Colonic mucosa (tissue), 4 donors: ENCODE data around the gene SCFD2. TPM values are rescaled to one million over a fixed set of nuclear protein-coding genes. Genes with fewer than 3 reads are reported as not detected.

Experiments used
- DNase-seq: peaks from one replicate; pipeline ENCODE4 v3.0.0-alpha.2; 2020
- H3K27ac ChIP-seq: fragments of 200-600 bp; one replicate; pipeline ENCODE4 v1.8.0; 2021
- H3K27me3 ChIP-seq: fragments of 200-600 bp; one replicate; pipeline ENCODE4 v1.8.0; 2021
- H3K36me3 ChIP-seq: fragments of 200-600 bp; one replicate; pipeline ENCODE4 v1.8.0; 2021
- H3K4me1 ChIP-seq: fragments of 200-600 bp; one replicate; pipeline ENCODE4 v1.8.0; 2021; ENCODE audit warnings: mild to moderate bottlenecking
- H3K4me3 ChIP-seq: fragments of 200-600 bp; one replicate; pipeline ENCODE4 v1.8.0; 2021
- H3K9ac ChIP-seq, 2 donors: one replicate each; pipeline ENCODE4 v1.7.0; 2013; ENCODE audit warnings: control low read depth in 2 of 2, low read depth in 2 of 2, low read length in 2 of 2
- H3K9me3 ChIP-seq: fragments of 200-600 bp; one replicate; pipeline ENCODE4 v1.8.0; 2021
- CTCF ChIP-seq: fragments of 200-600 bp; IDR thresholded peaks from one replicate; pipeline ENCODE4 v1.8.0; 2022; ENCODE audit warnings: antibody characterized with exemption, mild to moderate bottlenecking
- intact Hi-C: fragments of 100-400 bp; cut with DNase I; formaldehyde crosslinking; loops from one replicate; pipeline ENCODE4 v1.14.1; 2022
- total RNA-seq, 2 donors: library from RNA; stranded (reverse); fragmentation: NEBNext Ultra II Directional in 1 of 2; extraction: Animal tissue kit (Norgen Biotek cat#: 25700) in 1 of 2; gene quantifications; one replicate each; pipeline ENCODE4 v1.2.1, GENCODE V29; 2021
- donor health status: healthy.
- donor health status: DM: no; HTN: no; CAD: no.
- donor health status: DM: no; HTN: no; CAD: no.

Gene SCFD2
- total RNA-seq, 2 donors from 2014 or later = 11.5 to 29.4 TPM

DNA sequence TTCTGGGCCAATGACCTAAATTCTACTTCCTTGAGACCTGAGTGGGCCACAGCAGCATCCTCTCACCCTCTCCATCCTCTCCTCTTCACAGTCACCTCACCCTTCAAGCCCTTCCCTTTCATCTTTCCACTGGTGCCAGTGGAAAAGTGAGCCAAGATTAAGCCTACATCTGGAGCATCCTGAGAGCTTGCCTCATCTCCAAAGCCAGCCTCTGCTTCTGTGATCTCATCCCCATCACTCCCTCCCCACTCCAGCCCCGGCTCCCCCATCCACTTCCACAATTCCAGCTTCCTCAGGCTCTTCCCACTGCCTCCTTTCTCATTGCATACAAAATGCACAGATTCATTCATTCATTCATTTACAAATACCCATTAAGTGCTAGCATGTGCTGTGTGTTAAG lies 513.8 kb downstream of the SCFD2 start:
- H3K9me3 ChIP-seq = no peaks in the 10 kb centered on the region
- no peak overlapping the region for H3K27ac ChIP-seq
- no peak overlapping the region for H3K9ac ChIP-seq
- H3K4me3 ChIP-seq = no peak overlapping the region
- no peak for TF ChIP-seq CTCF
- intact Hi-C loops = no loop called here
- H3K36me3 ChIP-seq = no peaks in the 10 kb centered on the region
- H3K4me1 ChIP-seq = no peaks in the 10 kb centered on the region
- H3K27me3 ChIP-seq = no peaks in the 10 kb centered on the region
- DNase-seq = no peak

DNA sequence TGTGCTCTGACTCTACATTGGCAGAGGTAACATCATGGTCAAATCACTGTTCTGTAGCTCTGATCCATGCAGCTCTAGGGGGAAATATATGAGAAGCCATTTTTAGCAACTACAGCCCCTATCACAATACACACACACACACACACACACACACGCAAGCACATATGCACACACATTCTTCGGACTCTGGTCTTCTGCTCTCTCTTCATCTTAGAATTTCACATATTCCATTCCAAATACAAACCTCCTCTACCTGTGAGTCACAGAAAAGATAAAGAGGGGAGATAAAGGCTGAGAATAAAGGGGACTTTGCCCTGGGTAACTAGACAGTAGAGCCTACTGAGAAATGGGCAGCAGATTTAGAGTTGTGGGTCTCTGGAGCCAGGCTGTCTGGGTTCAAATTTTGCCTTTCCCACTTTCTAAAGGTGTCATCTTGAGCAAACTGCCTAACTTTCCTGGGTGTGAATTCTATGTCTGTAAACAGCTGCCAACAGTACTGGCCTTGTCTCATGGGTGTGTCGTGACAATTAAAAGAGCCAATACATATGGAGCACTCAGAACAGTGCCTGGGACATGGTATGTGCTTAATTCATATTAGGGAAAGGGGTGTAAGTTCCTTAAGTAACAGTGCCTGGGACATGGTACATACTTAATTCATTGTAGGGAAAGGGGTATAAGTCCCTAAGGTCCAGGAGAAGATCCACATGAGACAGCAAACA lies 515.3 kb downstream of the SCFD2 start:
- no peaks in the 10 kb centered on the region for H3K4me1 ChIP-seq
- H3K27me3 ChIP-seq = no peaks in the 10 kb centered on the region
- H3K9ac ChIP-seq = no peak overlapping the region
- no peak for TF ChIP-seq CTCF
- no peak overlapping the region for H3K27ac ChIP-seq
- no peaks in the 10 kb centered on the region for H3K9me3 ChIP-seq
- H3K4me3 ChIP-seq = no peak overlapping the region
- intact Hi-C loops = no loop called here
- no peaks in the 10 kb centered on the region for H3K36me3 ChIP-seq
- DNase-seq = no peak

GRCh38 chr4:52848254-52848653 lies 517.6 kb downstream of the SCFD2 start:
- H3K27ac ChIP-seq = no peak overlapping the region
- no peaks in the 10 kb centered on the region for H3K27me3 ChIP-seq
- DNase-seq = no peak
- H3K36me3 ChIP-seq = no peaks in the 10 kb centered on the region
- no peak overlapping the region for H3K9ac ChIP-seq
- intact Hi-C loops = no loop called here
- no peak overlapping the region for H3K4me3 ChIP-seq
- no peaks in the 10 kb centered on the region for H3K9me3 ChIP-seq
- TF ChIP-seq CTCF = no peak
- H3K4me1 ChIP-seq = no peaks in the 10 kb centered on the region

DNA sequence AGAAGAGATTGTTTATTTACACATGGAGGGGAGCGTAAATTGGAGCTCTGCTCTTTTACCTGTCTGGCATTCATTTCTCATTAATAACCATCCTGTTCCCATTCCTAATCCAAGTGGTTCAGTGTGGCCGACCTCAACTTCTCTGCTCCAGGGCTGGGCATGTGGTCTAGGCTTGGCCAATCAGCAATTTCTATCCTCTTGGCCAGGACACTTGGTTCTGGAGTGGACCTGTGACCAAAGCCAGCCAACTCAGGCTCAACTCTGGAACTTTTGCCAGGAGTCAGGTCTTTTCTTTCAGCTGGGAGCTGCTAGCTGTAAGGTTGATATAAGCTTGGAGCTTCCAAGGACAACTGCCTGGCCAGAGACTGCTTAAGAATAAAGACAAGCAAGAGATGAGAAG lies 519.4 kb downstream of the SCFD2 start:
- Histone ChIP-seq H3K4me3 (no peak overlapping the region), H3K9ac (no peak overlapping the region), H3K27ac (no peak overlapping the region), H3K36me3 (no peaks in the 10 kb centered on the region), H3K9me3 (no peaks in the 10 kb centered on the region), H3K27me3 (no peaks in the 10 kb centered on the region), H3K4me1 (no peaks in the 10 kb centered on the region)
- intact Hi-C loops = no loop called here
- no peak for DNase-seq
- TF ChIP-seq CTCF = no peak

- intact Hi-C loops = no loop called here
- DNase-seq = no peak
- Histone ChIP-seq H3K36me3 (no peaks in the 10 kb centered on the region), H3K4me1 (no peaks in the 10 kb centered on the region), H3K9ac (no peak overlapping the region), H3K27me3 (no peaks in the 10 kb centered on the region), H3K27ac (no peak overlapping the region), H3K9me3 (no peaks in the 10 kb centered on the region), H3K4me3 (no peak overlapping the region)
- no peak for TF ChIP-seq CTCF
These were observed 521.3 kb downstream of the SCFD2 start for GRCh38 chr4:52844596-52844995.
